HCT116 (cell line): ENCODE measurements around the gene TRAF2.

Experiments
- EZH2 ChIP-seq: fragments of 200-600 bp; sonication (generic); IDR thresholded peaks from 2 replicates; pipeline ENCODE4 v1.6.1; 2017; ENCODE audit warnings: antibody characterized with exemption, mixed run types
- FOSL1 ChIP-seq: IDR thresholded peaks from 2 replicates; pipeline ENCODE4 v1.6.1; 2012; ENCODE audit warnings: low read depth
- MAX ChIP-seq: IDR thresholded peaks from 2 replicates; pipeline ENCODE4 v1.6.1; 2012
- POLR2AphosphoS5 ChIP-seq: IDR thresholded peaks from 2 replicates; pipeline ENCODE4 v1.6.1; 2011; ENCODE audit warnings: mild to moderate bottlenecking, low read depth, low read length, moderate library complexity
- SIN3A ChIP-seq: IDR thresholded peaks from 2 replicates; pipeline ENCODE4 v1.6.1; 2012; ENCODE audit warnings: low read depth
- SP1 ChIP-seq: IDR thresholded peaks from 2 replicates; pipeline ENCODE4 v1.6.1; 2012; ENCODE audit warnings: low read depth
- ZBTB33 ChIP-seq: IDR thresholded peaks from 2 replicates; pipeline ENCODE4 v1.6.1; 2011; ENCODE audit warnings: mild to moderate bottlenecking, low read length, moderate library complexity; ENCODE audit not compliant: insufficient replicate concordance; ENCODE audit errors: extremely low read depth
- TF ChIP-seq, protein P1 (sequence below), 3 experiments: fragments of 200-600 bp in 1 of 3; sonication (generic) in 1 of 3; IDR thresholded peaks in 2 of 3; conservative IDR thresholded peaks in 1 of 3; 2 replicates each; pipeline ENCODE4 v1.5.1; 2012 to 2017; ENCODE audit warnings: low read depth in 2 of 3, low read length in 2 of 3, antibody characterized with exemption in 1 of 3, borderline replicate concordance in 1 of 3, control low read depth in 1 of 3, mild to moderate bottlenecking in 1 of 3, mixed read lengths in 1 of 3, mixed run types in 1 of 3, moderate library complexity in 1 of 3; ENCODE audit not compliant: insufficient read depth in 1 of 3
- TF ChIP-seq, protein P2 (sequence below): IDR thresholded peaks from 2 replicates; pipeline ENCODE4 v1.6.1; 2012; ENCODE audit warnings: low read depth

DNA sequence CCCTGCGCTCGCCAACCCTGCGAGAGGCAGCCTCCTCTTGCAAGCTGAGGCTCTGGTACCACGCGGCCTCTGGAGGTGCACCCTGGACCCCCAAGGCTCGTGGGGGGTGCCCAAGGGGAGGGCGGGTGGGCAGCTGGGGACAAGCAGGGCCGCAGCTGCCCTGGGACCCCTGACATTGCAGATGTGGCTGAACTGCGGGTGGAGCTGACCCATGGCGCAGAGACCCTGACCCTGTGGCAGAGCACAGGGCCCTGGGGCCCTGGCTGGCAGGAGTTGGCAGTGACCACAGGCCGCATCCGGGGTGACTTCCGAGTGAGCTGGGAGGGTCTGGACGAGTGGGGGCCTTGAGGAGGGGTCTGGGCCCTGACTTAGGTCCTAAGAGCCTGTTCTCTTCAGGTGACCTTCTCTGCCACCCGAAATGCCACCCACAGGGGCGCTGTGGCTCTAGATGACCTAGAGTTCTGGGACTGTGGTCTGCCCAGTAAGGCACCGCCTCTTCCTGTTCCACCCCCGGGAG is 32.7 kb upstream of the TRAF2 start:
- TF ChIP-seq, protein P1, sequence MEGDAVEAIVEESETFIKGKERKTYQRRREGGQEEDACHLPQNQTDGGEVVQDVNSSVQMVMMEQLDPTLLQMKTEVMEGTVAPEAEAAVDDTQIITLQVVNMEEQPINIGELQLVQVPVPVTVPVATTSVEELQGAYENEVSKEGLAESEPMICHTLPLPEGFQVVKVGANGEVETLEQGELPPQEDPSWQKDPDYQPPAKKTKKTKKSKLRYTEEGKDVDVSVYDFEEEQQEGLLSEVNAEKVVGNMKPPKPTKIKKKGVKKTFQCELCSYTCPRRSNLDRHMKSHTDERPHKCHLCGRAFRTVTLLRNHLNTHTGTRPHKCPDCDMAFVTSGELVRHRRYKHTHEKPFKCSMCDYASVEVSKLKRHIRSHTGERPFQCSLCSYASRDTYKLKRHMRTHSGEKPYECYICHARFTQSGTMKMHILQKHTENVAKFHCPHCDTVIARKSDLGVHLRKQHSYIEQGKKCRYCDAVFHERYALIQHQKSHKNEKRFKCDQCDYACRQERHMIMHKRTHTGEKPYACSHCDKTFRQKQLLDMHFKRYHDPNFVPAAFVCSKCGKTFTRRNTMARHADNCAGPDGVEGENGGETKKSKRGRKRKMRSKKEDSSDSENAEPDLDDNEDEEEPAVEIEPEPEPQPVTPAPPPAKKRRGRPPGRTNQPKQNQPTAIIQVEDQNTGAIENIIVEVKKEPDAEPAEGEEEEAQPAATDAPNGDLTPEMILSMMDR (IDR thresholded peaks at IDR 0.05 in 2 of 3, conservative IDR thresholded peaks at IDR 0.05 in 1 of 3; ENCODE audit: borderline replicate concordance in 1 of 3, insufficient read depth in 1 of 3, low read depth in 2 of 3, low read length in 2 of 3), result no peak
- no peak for TF ChIP-seq SP1
- TF ChIP-seq MAX, result no peak
- no peak for TF ChIP-seq POLR2AphosphoS5
- no peak for TF ChIP-seq ZBTB33
- TF ChIP-seq, protein P2, sequence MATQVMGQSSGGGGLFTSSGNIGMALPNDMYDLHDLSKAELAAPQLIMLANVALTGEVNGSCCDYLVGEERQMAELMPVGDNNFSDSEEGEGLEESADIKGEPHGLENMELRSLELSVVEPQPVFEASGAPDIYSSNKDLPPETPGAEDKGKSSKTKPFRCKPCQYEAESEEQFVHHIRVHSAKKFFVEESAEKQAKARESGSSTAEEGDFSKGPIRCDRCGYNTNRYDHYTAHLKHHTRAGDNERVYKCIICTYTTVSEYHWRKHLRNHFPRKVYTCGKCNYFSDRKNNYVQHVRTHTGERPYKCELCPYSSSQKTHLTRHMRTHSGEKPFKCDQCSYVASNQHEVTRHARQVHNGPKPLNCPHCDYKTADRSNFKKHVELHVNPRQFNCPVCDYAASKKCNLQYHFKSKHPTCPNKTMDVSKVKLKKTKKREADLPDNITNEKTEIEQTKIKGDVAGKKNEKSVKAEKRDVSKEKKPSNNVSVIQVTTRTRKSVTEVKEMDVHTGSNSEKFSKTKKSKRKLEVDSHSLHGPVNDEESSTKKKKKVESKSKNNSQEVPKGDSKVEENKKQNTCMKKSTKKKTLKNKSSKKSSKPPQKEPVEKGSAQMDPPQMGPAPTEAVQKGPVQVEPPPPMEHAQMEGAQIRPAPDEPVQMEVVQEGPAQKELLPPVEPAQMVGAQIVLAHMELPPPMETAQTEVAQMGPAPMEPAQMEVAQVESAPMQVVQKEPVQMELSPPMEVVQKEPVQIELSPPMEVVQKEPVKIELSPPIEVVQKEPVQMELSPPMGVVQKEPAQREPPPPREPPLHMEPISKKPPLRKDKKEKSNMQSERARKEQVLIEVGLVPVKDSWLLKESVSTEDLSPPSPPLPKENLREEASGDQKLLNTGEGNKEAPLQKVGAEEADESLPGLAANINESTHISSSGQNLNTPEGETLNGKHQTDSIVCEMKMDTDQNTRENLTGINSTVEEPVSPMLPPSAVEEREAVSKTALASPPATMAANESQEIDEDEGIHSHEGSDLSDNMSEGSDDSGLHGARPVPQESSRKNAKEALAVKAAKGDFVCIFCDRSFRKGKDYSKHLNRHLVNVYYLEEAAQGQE, result no peak
- TF ChIP-seq SIN3A, result no peak
- TF ChIP-seq EZH2, result no peak
- TF ChIP-seq FOSL1, result no peak
